Measurements from ENCODE around the gene GAREM1.
"Not testable (repeated sequence)": the region's sequence is repeated elsewhere in the genome, so short reads cannot be mapped to it uniquely, and the experiment has no call there.

The GAREM1 gene

DNA sequence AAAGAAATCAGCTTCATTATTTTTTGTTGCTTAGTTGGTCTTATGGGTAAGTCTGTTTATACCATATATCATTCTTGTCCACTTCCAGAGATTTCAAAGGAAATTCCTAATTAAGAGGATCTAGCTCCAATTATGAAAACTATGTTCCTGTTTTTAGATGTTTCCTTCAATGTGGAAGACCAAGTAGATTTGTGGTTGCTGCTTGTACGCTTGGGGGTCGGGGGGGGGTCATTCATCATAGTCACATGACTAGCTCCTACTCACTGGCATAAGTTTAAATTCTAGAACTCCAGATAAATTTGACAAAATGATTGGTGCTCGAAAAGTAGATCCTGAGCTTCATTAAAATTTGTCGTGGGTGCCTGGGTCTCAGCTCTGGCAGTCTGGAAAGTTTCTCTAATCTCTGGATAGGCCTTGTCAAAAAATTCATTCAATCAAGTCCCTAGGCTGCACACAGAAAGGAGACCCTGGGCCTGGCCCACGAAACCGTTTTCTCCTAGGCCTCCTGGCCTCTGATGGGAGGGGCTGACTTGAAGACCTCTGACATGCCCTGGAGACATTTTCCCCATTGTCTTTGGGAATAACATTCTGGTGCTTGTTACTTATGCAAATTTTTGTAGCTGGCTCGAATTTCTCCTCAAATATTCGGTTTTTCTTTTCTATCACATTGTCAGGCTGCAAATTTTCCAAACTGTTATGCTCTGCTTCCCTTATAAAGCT lies 218.4 kb downstream of the GAREM1 start:
- no peak overlapping the region for H3K4me3 ChIP-seq (ENCODE audit: low read depth in 1 of 2, low read length in 2 of 2)
- no peaks in the 10 kb centered on the region for H3K4me1 ChIP-seq (ENCODE audit: control insufficient read depth in 1 of 2, insufficient read depth in 2 of 2, low read length in 2 of 2)
- no peaks in the 10 kb centered on the region for H3K27me3 ChIP-seq (ENCODE audit: low read depth, low read length)
- no peaks in the 10 kb centered on the region for H3K36me3 ChIP-seq (ENCODE audit: control insufficient read depth in 1 of 2, insufficient read depth in 2 of 2, low read length in 2 of 2)
- no peaks in the 10 kb centered on the region for H3K9me3 ChIP-seq (ENCODE audit: control insufficient read depth in 1 of 2, low read length in 2 of 2)
- H3K27ac ChIP-seq (ENCODE audit: low read length), result no peak overlapping the region

DNA sequence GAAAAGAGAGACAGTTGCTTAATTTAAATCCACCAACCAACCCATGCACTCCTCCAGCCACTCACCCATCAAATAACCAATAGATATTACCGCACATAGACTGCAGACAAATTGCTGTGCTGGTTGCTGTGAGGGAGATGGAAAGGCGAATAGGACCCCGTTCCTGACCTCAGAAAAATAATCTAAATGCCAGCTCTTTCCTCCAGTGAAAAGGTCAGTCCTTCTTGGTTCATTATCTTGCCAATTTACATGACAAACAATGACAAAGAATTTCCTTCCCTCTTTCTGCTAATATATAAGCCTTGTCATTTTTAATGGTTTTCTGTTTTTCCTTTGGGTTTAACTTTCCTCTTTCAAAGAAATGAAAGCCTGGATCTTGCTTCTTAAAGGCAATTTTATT lies 219.2 kb downstream of the GAREM1 start:
- H3K27me3 ChIP-seq (ENCODE audit: low read depth, low read length), result no peaks in the 10 kb centered on the region
- H3K4me1 ChIP-seq (ENCODE audit: control insufficient read depth in 1 of 2, insufficient read depth in 2 of 2, low read length in 2 of 2), result no peaks in the 10 kb centered on the region
- H3K9me3 ChIP-seq (ENCODE audit: control insufficient read depth in 1 of 2, low read length in 2 of 2), result no peaks in the 10 kb centered on the region
- H3K4me3 ChIP-seq (ENCODE audit: low read depth in 1 of 2, low read length in 2 of 2), result no peak overlapping the region
- no peaks in the 10 kb centered on the region for H3K36me3 ChIP-seq (ENCODE audit: control insufficient read depth in 1 of 2, insufficient read depth in 2 of 2, low read length in 2 of 2)
- no peak overlapping the region for H3K27ac ChIP-seq (ENCODE audit: low read length)

DNA sequence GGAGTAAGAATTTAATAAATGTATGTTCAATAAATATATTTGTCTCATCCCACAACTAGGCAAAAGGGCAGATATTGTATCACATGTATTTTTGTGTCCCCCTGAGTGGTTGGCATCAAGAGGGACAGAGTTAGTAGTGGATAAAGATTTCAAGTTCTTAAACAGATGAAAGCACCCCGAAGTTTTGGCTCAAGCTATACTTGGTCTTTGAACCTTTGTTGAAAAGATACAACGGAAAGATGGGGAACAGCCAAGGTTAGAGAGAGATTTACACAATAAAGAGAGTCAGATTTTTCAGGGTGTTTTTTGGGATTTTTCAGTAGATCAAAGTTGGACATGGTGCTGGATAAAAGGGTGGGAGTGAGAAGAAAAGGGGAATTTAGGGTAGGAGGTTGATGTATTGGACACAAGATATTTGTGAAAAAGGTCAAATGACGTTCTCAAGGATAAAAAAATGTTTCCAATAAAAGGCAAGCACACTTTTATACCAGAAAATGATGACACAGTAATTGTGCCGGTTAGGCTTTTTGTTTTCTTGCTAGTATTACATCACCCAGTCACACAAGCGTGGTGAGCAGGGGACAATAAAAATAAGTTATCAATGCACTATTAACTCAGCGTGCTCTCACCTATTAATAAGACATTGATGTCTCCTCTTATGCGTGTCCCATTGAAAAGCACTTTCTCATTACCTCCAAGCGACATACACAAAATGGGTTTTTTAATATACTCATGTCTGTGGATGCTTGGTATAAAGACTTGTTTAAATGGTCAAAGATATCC lies 221.3 kb downstream of the GAREM1 start:
- Histone ChIP-seq H3K27ac (ENCODE audit: low read length) (no peak overlapping the region), H3K4me3 (ENCODE audit: low read depth in 1 of 2, low read length in 2 of 2) (no peak overlapping the region), H3K9me3 (ENCODE audit: control insufficient read depth in 1 of 2, low read length in 2 of 2) (no peaks in the 10 kb centered on the region), H3K27me3 (ENCODE audit: low read depth, low read length) (no peaks in the 10 kb centered on the region), H3K36me3 (ENCODE audit: control insufficient read depth in 1 of 2, insufficient read depth in 2 of 2, low read length in 2 of 2) (no peaks in the 10 kb centered on the region), H3K4me1 (ENCODE audit: control insufficient read depth in 1 of 2, insufficient read depth in 2 of 2, low read length in 2 of 2) (no peaks in the 10 kb centered on the region)

DNA sequence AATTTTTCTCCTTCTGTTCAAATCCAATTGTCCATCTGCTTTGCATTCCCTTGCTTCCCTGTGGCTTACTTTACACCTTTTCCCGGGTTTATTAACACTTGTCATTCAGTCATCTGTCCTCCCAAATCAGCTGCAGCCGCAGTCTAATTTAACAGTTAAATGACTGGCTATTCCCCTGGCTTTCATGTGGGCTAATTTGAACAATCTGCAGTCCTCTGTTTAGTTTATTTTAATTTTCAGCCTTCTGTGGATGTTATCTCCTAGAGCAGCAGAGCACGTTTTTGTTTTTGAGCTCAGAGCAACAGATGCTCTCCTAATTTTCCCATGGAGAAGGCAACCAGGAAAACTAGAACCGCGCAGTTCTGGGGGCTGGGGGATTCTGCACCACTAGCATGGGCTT lies 225.8 kb downstream of the GAREM1 start:
- no peaks in the 10 kb centered on the region for H3K4me1 ChIP-seq (ENCODE audit: control insufficient read depth in 1 of 2, insufficient read depth in 2 of 2, low read length in 2 of 2)
- H3K4me3 ChIP-seq (ENCODE audit: low read depth in 1 of 2, low read length in 2 of 2), result no peak overlapping the region
- H3K9me3 ChIP-seq (ENCODE audit: control insufficient read depth in 1 of 2, low read length in 2 of 2), result no peaks in the 10 kb centered on the region
- H3K36me3 ChIP-seq (ENCODE audit: control insufficient read depth in 1 of 2, insufficient read depth in 2 of 2, low read length in 2 of 2), result no peaks in the 10 kb centered on the region
- H3K27ac ChIP-seq (ENCODE audit: low read length), result no peak overlapping the region
- no peaks in the 10 kb centered on the region for H3K27me3 ChIP-seq (ENCODE audit: low read depth, low read length)

DNA sequence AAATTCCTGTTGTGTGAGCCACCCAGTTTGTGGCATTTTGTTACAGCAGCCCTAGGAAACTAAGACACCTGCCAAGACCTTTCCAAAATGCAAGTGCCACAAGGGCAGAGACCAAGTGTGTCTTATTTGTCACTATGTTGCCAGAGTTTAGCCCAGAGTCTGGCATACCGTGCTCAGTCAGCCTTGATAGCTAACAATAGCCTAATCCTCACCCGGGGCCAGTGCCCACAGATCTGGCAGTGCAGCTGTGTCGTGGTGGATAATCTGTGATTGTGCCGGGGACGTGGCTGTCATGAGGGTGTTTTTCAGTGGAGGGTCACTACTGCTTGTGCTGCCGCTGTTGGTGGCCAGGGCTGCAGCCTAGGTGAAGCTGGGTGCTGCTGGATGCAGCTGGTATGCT lies 227.3 kb downstream of the GAREM1 start:
- no peaks in the 10 kb centered on the region for H3K36me3 ChIP-seq (ENCODE audit: control insufficient read depth in 1 of 2, insufficient read depth in 2 of 2, low read length in 2 of 2)
- no peaks in the 10 kb centered on the region for H3K4me1 ChIP-seq (ENCODE audit: control insufficient read depth in 1 of 2, insufficient read depth in 2 of 2, low read length in 2 of 2)
- no peaks in the 10 kb centered on the region for H3K9me3 ChIP-seq (ENCODE audit: control insufficient read depth in 1 of 2, low read length in 2 of 2)
- no peak overlapping the region for H3K27ac ChIP-seq (ENCODE audit: low read length)
- H3K4me3 ChIP-seq (ENCODE audit: low read depth in 1 of 2, low read length in 2 of 2), result no peak overlapping the region
- H3K27me3 ChIP-seq (ENCODE audit: low read depth, low read length), result no peaks in the 10 kb centered on the region

DNA sequence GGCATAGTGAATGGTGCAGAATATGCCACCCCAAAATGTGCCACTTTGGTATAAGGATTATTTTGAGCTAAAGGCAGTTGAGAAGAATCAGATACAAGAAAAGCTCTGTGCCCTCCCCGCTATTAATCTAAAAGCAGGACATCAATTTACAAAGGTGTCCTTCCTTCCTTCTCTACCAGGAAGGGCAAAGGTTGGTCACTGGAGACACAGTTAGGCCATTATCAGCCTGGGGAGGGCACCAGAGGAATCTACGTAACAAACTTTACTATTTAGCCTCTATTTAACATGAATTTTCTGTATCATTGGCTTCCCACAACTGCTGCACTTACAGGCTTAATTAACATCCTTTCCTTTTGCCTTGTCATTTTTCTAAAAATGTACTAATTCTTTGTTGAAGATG lies 228.3 kb downstream of the GAREM1 start:
- Histone ChIP-seq H3K36me3 (ENCODE audit: control insufficient read depth in 1 of 2, insufficient read depth in 2 of 2, low read length in 2 of 2) (no peaks in the 10 kb centered on the region), H3K27me3 (ENCODE audit: low read depth, low read length) (no peaks in the 10 kb centered on the region), H3K27ac (ENCODE audit: low read length) (no peak overlapping the region), H3K4me3 (ENCODE audit: low read depth in 1 of 2, low read length in 2 of 2) (no peak overlapping the region), H3K9me3 (ENCODE audit: control insufficient read depth in 1 of 2, low read length in 2 of 2) (no peaks in the 10 kb centered on the region), H3K4me1 (ENCODE audit: control insufficient read depth in 1 of 2, insufficient read depth in 2 of 2, low read length in 2 of 2) (no peaks in the 10 kb centered on the region)

DNA sequence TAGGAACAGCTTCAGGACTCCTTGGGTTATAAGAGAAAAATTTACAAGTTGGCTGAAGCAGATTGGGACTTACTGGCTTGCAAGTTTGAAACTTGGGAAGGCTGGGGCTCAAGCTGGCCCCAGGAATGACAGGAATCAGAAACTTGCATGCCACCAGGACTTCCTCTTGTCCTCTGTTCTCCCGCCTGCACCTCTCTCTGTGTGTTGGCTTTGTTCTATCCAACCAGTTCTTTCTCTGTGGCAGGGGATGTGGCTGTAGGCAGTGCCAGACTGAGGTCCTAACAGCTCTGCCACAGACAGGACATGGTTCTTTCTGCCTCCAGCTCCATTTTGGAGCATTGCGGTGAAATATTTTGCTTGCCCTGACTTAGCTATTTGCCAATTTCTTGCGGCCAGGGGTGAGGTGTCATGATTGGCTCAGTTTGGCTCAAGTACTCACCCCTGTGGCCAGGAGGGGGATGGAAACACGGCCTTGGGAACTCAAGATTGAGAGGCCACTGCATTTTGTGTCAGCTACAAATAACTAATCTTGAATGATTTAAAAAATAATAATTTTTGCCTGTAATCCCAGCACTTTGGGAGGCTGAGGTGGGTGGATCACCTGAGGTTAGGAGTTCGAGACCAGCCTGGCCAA lies 231.9 kb downstream of the GAREM1 start:
- Histone ChIP-seq H3K36me3 (ENCODE audit: control insufficient read depth in 1 of 2, insufficient read depth in 2 of 2, low read length in 2 of 2) (no peaks in the 10 kb centered on the region), H3K4me3 (ENCODE audit: low read depth in 1 of 2, low read length in 2 of 2) (no peak overlapping the region), H3K9me3 (ENCODE audit: control insufficient read depth in 1 of 2, low read length in 2 of 2) (no peaks in the 10 kb centered on the region), H3K4me1 (ENCODE audit: control insufficient read depth in 1 of 2, insufficient read depth in 2 of 2, low read length in 2 of 2) (no peaks in the 10 kb centered on the region), H3K27me3 (ENCODE audit: low read depth, low read length) (no peaks in the 10 kb centered on the region), H3K27ac (ENCODE audit: low read length) (no peak overlapping the region)

DNA sequence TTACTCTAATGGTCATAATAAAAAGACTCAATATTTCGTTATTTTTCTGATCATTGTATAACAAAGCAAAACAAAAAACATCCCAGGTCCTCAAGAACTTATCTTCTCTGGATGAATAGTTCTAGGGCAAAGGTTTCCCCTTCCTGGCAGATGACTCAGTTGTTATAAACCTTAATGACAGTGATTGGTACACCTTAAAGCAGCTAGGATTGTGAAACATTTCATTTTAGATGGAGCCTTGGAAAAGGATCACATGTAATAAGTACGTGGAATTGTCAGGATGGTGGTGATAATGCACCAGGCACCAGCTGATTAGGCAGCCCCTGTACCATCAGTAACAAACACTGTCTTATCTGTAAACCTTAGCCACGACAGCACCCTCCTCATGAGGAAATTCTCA lies 233.6 kb downstream of the GAREM1 start:
- Histone ChIP-seq H3K4me1 (ENCODE audit: control insufficient read depth in 1 of 2, insufficient read depth in 2 of 2, low read length in 2 of 2) (no peaks in the 10 kb centered on the region), H3K27ac (ENCODE audit: low read length) (no peak overlapping the region), H3K27me3 (ENCODE audit: low read depth, low read length) (no peaks in the 10 kb centered on the region), H3K4me3 (ENCODE audit: low read depth in 1 of 2, low read length in 2 of 2) (no peak overlapping the region), H3K36me3 (ENCODE audit: control insufficient read depth in 1 of 2, insufficient read depth in 2 of 2, low read length in 2 of 2) (no peaks in the 10 kb centered on the region), H3K9me3 (ENCODE audit: control insufficient read depth in 1 of 2, low read length in 2 of 2) (no peaks in the 10 kb centered on the region)

DNA sequence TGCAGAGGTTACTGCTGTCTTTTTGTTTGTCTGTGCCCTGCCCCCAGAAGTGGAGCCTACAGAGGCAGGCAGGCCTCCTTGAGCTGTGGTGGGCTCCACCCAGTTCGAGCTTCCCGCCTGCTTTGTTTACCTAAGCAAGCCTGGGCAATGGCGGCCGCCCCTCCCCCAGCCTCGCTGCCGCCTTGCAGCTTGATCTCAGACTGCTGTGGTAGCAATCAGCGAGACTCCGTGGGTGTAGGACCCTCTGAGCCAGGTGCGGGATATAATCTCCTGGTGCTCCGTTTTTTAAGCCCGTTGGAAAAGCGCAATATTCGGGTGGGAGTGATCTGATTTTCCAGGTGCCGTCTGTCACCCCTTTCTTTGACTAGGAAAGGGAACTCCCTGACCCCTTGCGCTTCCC lies 237.3 kb downstream of the GAREM1 start:
- H3K27ac ChIP-seq (ENCODE audit: low read length); H3K4me1 ChIP-seq (ENCODE audit: control insufficient read depth in 1 of 2, insufficient read depth in 2 of 2, low read length in 2 of 2); H3K9me3 ChIP-seq (ENCODE audit: control insufficient read depth in 1 of 2, low read length in 2 of 2); H3K4me3 ChIP-seq (ENCODE audit: low read depth in 1 of 2, low read length in 2 of 2); H3K36me3 ChIP-seq (ENCODE audit: control insufficient read depth in 1 of 2, insufficient read depth in 2 of 2, low read length in 2 of 2); H3K27me3 ChIP-seq (ENCODE audit: low read depth, low read length): not testable (repeated sequence)

DNA sequence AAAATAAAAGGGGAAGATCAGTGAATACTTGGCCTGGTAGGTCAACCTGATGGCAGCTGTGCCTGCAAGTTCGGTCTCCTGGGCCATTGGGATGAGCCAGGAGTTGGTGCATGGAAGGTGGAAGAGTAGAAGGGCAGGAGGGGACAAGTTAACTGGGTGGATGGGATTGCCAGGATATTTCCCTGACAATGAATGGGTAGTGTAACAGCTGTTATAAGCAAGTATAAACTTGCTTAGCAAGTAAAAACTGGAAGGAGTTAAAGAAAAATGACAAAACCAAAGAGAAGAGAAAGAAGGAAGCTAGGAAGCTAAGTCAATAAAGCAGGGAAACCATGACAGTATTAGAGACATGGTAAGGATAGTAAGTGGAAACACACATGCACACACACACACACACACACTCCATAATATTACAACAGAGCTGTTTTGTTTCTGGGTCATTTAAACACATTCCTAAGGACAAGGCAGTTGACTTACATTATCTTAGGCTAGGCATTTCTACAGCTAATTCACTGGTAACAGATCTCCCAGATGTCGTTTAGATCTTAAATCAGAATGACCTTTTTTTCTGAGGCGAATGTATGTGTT lies 251.2 kb downstream of the GAREM1 start:
- H3K4me3 ChIP-seq (ENCODE audit: low read depth in 1 of 2, low read length in 2 of 2), result no peak overlapping the region
- H3K36me3 ChIP-seq (ENCODE audit: control insufficient read depth in 1 of 2, insufficient read depth in 2 of 2, low read length in 2 of 2), result no peaks in the 10 kb centered on the region
- no peaks in the 10 kb centered on the region for H3K27me3 ChIP-seq (ENCODE audit: low read depth, low read length)
- H3K9me3 ChIP-seq (ENCODE audit: control insufficient read depth in 1 of 2, low read length in 2 of 2), result no peaks in the 10 kb centered on the region
- no peak overlapping the region for H3K27ac ChIP-seq (ENCODE audit: low read length)
- H3K4me1 ChIP-seq (ENCODE audit: control insufficient read depth in 1 of 2, insufficient read depth in 2 of 2, low read length in 2 of 2), result no peaks in the 10 kb centered on the region

DNA sequence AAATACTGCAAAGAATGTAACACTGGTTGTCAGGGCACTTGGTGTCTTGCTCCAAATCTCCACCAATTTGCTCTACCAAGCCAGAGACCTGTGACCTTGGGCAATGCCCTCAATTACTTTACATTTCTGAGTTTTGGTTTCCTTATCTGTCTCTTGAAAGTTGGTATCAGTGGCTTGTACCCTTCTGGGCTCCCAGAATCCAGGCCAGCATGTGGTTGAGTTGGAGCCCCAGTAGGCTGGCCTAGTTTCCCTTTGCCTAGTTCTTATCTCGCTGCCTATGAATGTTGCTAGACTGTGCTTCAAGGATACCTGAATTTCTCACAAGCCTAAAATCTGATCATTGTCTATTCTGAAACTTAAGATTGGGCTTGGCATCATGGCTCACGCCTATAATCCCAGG lies 254.3 kb downstream of the GAREM1 start:
- no peak overlapping the region for H3K4me3 ChIP-seq (ENCODE audit: low read depth in 1 of 2, low read length in 2 of 2)
- H3K27me3 ChIP-seq (ENCODE audit: low read depth, low read length), result no peaks in the 10 kb centered on the region
- no peaks in the 10 kb centered on the region for H3K9me3 ChIP-seq (ENCODE audit: control insufficient read depth in 1 of 2, low read length in 2 of 2)

More for the DNA sequence above, 254.3 kb downstream of the GAREM1 start:
- Histone ChIP-seq H3K27ac (ENCODE audit: low read length) (no peak overlapping the region), H3K4me1 (ENCODE audit: control insufficient read depth in 1 of 2, insufficient read depth in 2 of 2, low read length in 2 of 2) (no peaks in the 10 kb centered on the region), H3K36me3 (ENCODE audit: control insufficient read depth in 1 of 2, insufficient read depth in 2 of 2, low read length in 2 of 2) (no peaks in the 10 kb centered on the region)

Data from muscle layer of duodenum (tissue), 2 donors.